IMR-90 (cell line): ENCODE results near the gene TEX53.

Source experiments
- CEBPB ChIP-seq: IDR thresholded peaks from 2 replicates; pipeline ENCODE4 v1.6.1; 2012; ENCODE audit warnings: low read depth, low read length, improper control_type of control experiment
- SMC3 ChIP-seq: fragments of 150-350 bp; IDR thresholded peaks from 2 replicates; pipeline ENCODE4 v1.6.1; 2016; ENCODE audit warnings: low read depth, mild to moderate bottlenecking, antibody characterized with exemption, low read length, moderate library complexity
- TF ChIP-seq, protein P1 (sequence below): conservative IDR thresholded peaks from 2 replicates; pipeline ENCODE4 v1.5.1; 2012; ENCODE audit warnings: mild to moderate bottlenecking, low read depth, low read length, improper control_type of control experiment

GRCh38 chr9:114690308-114690707 lies 32.7 kb upstream of the TEX53 start:
- TF ChIP-seq, protein P1, sequence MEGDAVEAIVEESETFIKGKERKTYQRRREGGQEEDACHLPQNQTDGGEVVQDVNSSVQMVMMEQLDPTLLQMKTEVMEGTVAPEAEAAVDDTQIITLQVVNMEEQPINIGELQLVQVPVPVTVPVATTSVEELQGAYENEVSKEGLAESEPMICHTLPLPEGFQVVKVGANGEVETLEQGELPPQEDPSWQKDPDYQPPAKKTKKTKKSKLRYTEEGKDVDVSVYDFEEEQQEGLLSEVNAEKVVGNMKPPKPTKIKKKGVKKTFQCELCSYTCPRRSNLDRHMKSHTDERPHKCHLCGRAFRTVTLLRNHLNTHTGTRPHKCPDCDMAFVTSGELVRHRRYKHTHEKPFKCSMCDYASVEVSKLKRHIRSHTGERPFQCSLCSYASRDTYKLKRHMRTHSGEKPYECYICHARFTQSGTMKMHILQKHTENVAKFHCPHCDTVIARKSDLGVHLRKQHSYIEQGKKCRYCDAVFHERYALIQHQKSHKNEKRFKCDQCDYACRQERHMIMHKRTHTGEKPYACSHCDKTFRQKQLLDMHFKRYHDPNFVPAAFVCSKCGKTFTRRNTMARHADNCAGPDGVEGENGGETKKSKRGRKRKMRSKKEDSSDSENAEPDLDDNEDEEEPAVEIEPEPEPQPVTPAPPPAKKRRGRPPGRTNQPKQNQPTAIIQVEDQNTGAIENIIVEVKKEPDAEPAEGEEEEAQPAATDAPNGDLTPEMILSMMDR, result no peak
- no peak for TF ChIP-seq CEBPB
- TF ChIP-seq SMC3, result no peak
